GM23248 (cell line): ENCODE results near the gene LRRC2. TPM values are rescaled to one million over a fixed set of nuclear protein-coding genes. Genes with fewer than 3 reads are reported as not detected.
"Not testable (repeated sequence)": the region's sequence is repeated elsewhere in the genome, so short reads cannot be mapped to it uniquely, and the experiment has no call there.

Source experiments
- DNase-seq: peaks from one replicate; pipeline ENCODE4 v3.0.0-alpha.2; 2015
- H2AFZ ChIP-seq: fragments of 200-600 bp; sonication (generic); 2 replicates; pipeline ENCODE4 v1.6.1; 2016; ENCODE audit warnings: antibody characterized with exemption
- H3F3A ChIP-seq: fragments of 200-600 bp; sonication (generic); 2 replicates; pipeline ENCODE4 v1.6.1; 2016; ENCODE audit warnings: mild to moderate bottlenecking, antibody characterized with exemption, mixed run types; ENCODE audit not compliant: insufficient read depth
- H3K27ac ChIP-seq: fragments of 200-600 bp; sonication (generic); 2 replicates; pipeline ENCODE4 v1.5.1; 2016; ENCODE audit warnings: mild to moderate bottlenecking
- H3K27me3 ChIP-seq: fragments of 200-600 bp; sonication (generic); replicated peaks from 2 replicates; pipeline ENCODE4 v1.6.1; 2016; ENCODE audit warnings: mild to moderate bottlenecking; ENCODE audit not compliant: insufficient read depth
- H3K36me3 ChIP-seq: fragments of 200-600 bp; sonication (generic); 2 replicates; pipeline ENCODE4 v1.6.1; 2016; ENCODE audit warnings: low read depth, mild to moderate bottlenecking
- H3K4me1 ChIP-seq: fragments of 200-600 bp; sonication (generic); 2 replicates; pipeline ENCODE4 v1.6.1; 2016; ENCODE audit warnings: mild to moderate bottlenecking; ENCODE audit not compliant: insufficient read depth
- H3K4me2 ChIP-seq: fragments of 200-600 bp; sonication (generic); one replicate; pipeline ENCODE4 v1.6.1; 2016; ENCODE audit warnings: mild to moderate bottlenecking; ENCODE audit not compliant: unreplicated experiment
- H3K4me3 ChIP-seq: fragments of 200-600 bp; sonication (generic); 2 replicates; pipeline ENCODE4 v1.5.1; 2016; ENCODE audit warnings: mild to moderate bottlenecking
- H3K79me2 ChIP-seq: fragments of 200-600 bp; sonication (generic); 2 replicates; pipeline ENCODE4 v1.6.1; 2016; ENCODE audit warnings: mild to moderate bottlenecking; ENCODE audit not compliant: insufficient read depth
- H3K9ac ChIP-seq: fragments of 200-600 bp; sonication (generic); 2 replicates; pipeline ENCODE4 v1.6.1; 2016; ENCODE audit warnings: mild to moderate bottlenecking
- H3K9me2 ChIP-seq: fragments of 200-600 bp; sonication (generic); 2 replicates; pipeline ENCODE4 v1.6.1; 2016; ENCODE audit warnings: mixed run types, mild to moderate bottlenecking, moderate library complexity; ENCODE audit not compliant: insufficient read depth
- H3K9me3 ChIP-seq: fragments of 200-600 bp; sonication (generic); one replicate; pipeline ENCODE4 v1.6.1; 2017; ENCODE audit warnings: low read depth
- H4K20me1 ChIP-seq: fragments of 200-600 bp; sonication (generic); 2 replicates; pipeline ENCODE4 v1.6.0; 2016; ENCODE audit not compliant: insufficient read depth
- EZH2 ChIP-seq: fragments of 200-600 bp; sonication (generic); IDR thresholded peaks from 2 replicates; pipeline ENCODE4 v1.6.1; 2018; ENCODE audit warnings: antibody characterized with exemption, mild to moderate bottlenecking; ENCODE audit not compliant: insufficient read depth, poor library complexity, severe bottlenecking
- EZH2phosphoT487 ChIP-seq: fragments of 200-600 bp; sonication (generic); IDR thresholded peaks from 2 replicates; pipeline ENCODE4 v1.6.1; 2018; ENCODE audit warnings: antibody characterized with exemption, moderate library complexity, mild to moderate bottlenecking, low read depth; ENCODE audit not compliant: insufficient read depth
- WGBS, 2 experiments: methylation state at CpG; one replicate each; pipeline ENCODE4 v1.1.6; 2015 to 2017; ENCODE audit warnings: low lambda C conversion rate in 2 of 2, low coverage in 1 of 2; ENCODE audit errors: missing lambda C conversion rate in 2 of 2; 5-methylcytosine and 5-hydroxymethylcytosine counted together
- in situ Hi-C: fragments of 300-500 bp; cut with MboI; formaldehyde crosslinking; loops from 2 replicates; pipeline ENCODE4 v1.15.0; 2020
- polyA plus RNA-seq: library from polyadenylated mRNA; unstranded; fragments of >200 nt; fragmentation: Nextera tagmentation; extraction: Ambion mirVana; gene quantifications from 2 replicates; pipeline ENCODE4 v1.2.1, GENCODE V29; 2016
- total RNA-seq: library from RNA; depleted of rRNA; stranded (reverse); fragments of >200 nt; shearing (Covaris generic); gene quantifications from 2 replicates; pipeline ENCODE4 v1.2.3, GENCODE V29; 2014

LRRC2 gene
- total and polyA plus RNA-seq, 2 experiments from 2014 or later = 10.8 to 16.7 TPM

- no peaks in the 10 kb centered on the region for H3K27me3 ChIP-seq
- in situ Hi-C loops = no loop called here
- peak overlapping the region; percentile 66 for H3K4me2 ChIP-seq
- no peaks in the 10 kb centered on the region for H3K79me2 ChIP-seq
- peak overlapping the region; percentile 23; the same call in 1 of the 2 replicates for H3K9ac ChIP-seq
- peak overlapping the region; percentile 48 for H2AFZ ChIP-seq
- peak overlapping the region; percentile 57 for H3K27ac ChIP-seq
- 79 to 82% methylated on average over 9 of the region's 9 CpGs for WGBS, 2 experiments
- no peaks in the 10 kb centered on the region for H3K9me3 ChIP-seq
- H3F3A ChIP-seq = peaks cover 23% of the 10 kb centered on the region
- peaks cover 14% of the 10 kb centered on the region; the same call in 1 of the 2 replicates for H3K36me3 ChIP-seq
- TF ChIP-seq EZH2phosphoT487 = no peak
- TF ChIP-seq EZH2 = no peak
- DNase-seq = no peak
- H3K4me3 ChIP-seq = peak overlapping the region; percentile 29
- no peaks in the 10 kb centered on the region for H4K20me1 ChIP-seq
- H3K4me1 ChIP-seq = peaks cover 33% of the 10 kb centered on the region
- H3K9me2 ChIP-seq = no peaks in the 10 kb centered on the region
Observed at GRCh38 chr3:46539443-46540005, 26.6 kb downstream of the LRRC2 start.

- no peak for TF ChIP-seq EZH2phosphoT487
- no peak for TF ChIP-seq EZH2
- Histone ChIP-seq H2AFZ (peak overlapping the region; percentile 48), H3F3A (peaks cover 23% of the 10 kb centered on the region), H3K4me3 (peak overlapping the region; percentile 29), H3K9me3 (no peaks in the 10 kb centered on the region), H3K4me1 (peaks cover 33% of the 10 kb centered on the region), H3K4me2 (peak overlapping the region; percentile 66), H3K27ac (peak overlapping the region; percentile 57), H4K20me1 (no peaks in the 10 kb centered on the region), H3K36me3 (peaks cover 14% of the 10 kb centered on the region; the same call in 1 of the 2 replicates), H3K9ac (peak overlapping the region; percentile 23; the same call in 1 of the 2 replicates), H3K27me3 (no peaks in the 10 kb centered on the region), H3K79me2 (no peaks in the 10 kb centered on the region), H3K9me2 (no peaks in the 10 kb centered on the region)
- peak; percentile 94 for DNase-seq
- 2 to 5% methylated on average over 14 of the region's 14 CpGs for WGBS, 2 experiments
- in situ Hi-C loops = no loop called here
Observed at GRCh38 chr3:46538803-46539442, 27.2 kb downstream of the LRRC2 start.

- peak overlapping the region; percentile 66 for H3K4me2 ChIP-seq
- H3K9me3 ChIP-seq, H2AFZ ChIP-seq: not testable (repeated sequence)
Observed at GRCh38 chr3:46538425-46538802, 27.7 kb downstream of the LRRC2 start.

GRCh38 chr3:46537779-46538178 is 28.3 kb downstream of the LRRC2 start:
- no peaks in the 10 kb centered on the region for H3K79me2 ChIP-seq
- in situ Hi-C loops = no loop called here
- no peak overlapping the region for H3K4me2 ChIP-seq
- 94 to 96% methylated on average over 5 of the region's 5 CpGs for WGBS, 2 experiments
- no peak for TF ChIP-seq EZH2phosphoT487
- no peak for TF ChIP-seq EZH2
- no peaks in the 10 kb centered on the region for H3K9me2 ChIP-seq
- H3K4me1 ChIP-seq = peaks cover 29% of the 10 kb centered on the region
- H3K27me3 ChIP-seq = no peaks in the 10 kb centered on the region
- H3K4me3 ChIP-seq = no peak overlapping the region
- H3K27ac ChIP-seq = no peak overlapping the region
- H3K36me3 ChIP-seq = peaks cover 14% of the 10 kb centered on the region; the same call in 1 of the 2 replicates
- no peak for DNase-seq
- H3F3A ChIP-seq = peaks cover 23% of the 10 kb centered on the region
- H4K20me1 ChIP-seq = no peaks in the 10 kb centered on the region
- H3K9ac ChIP-seq = no peak overlapping the region
- H2AFZ ChIP-seq = no peak overlapping the region
- H3K9me3 ChIP-seq = no peaks in the 10 kb centered on the region

More at GRCh38 chr3:46538425-46538802, 27.7 kb downstream of the LRRC2 start:
- WGBS, 2 experiments = 47% methylated on average over 5 of the region's 5 CpGs
- H4K20me1 ChIP-seq, H3K9me2 ChIP-seq, H3K4me3 ChIP-seq, DNase-seq, H3K79me2 ChIP-seq, H3K9ac ChIP-seq, in situ Hi-C loops, H3K27me3 ChIP-seq: not testable (repeated sequence)
- peaks cover 23% of the 10 kb centered on the region for H3F3A ChIP-seq
- peaks cover 33% of the 10 kb centered on the region for H3K4me1 ChIP-seq
- peaks cover 14% of the 10 kb centered on the region; the same call in 1 of the 2 replicates for H3K36me3 ChIP-seq
- peak overlapping the region; percentile 57 for H3K27ac ChIP-seq
